A549 (cell line): ENCODE results near the gene OTUD3. TPM values are rescaled to one million over a fixed set of nuclear protein-coding genes. Genes with fewer than 3 reads are reported as not detected.

ENCODE experiments used
- ATAC-seq, 2 experiments: fragments of 200-7000 bp in 1 of 2; fragments of >200 bp in 1 of 2; cut with Nextera tagmentation in 1 of 2; cut with Tn5 transposase in 1 of 2; 3 replicates each; pipeline versions ENCODE4 v1.8.0 to v1.9.1; 2018 to 2020; ENCODE audit warnings: mild to moderate bottlenecking in 1 of 2, moderate library complexity in 1 of 2
- CTCF ChIA-PET: fragments of 300-600 bp; sonication (Branson Sonifier 250); formaldehyde crosslinking; extraction: SDS; loops from one replicate; lab custom pipeline; 2021; ENCODE audit warnings: antibody characterized with exemption, inconsistent platforms; lab: Yijun Ruan, JAX
- POLR2A ChIA-PET: fragments of 350-600 bp; formaldehyde crosslinking; extraction: SDS; loops from one replicate; lab custom pipeline; 2021; ENCODE audit warnings: antibody characterized with exemption, inconsistent platforms; lab: Yijun Ruan, JAX
- DNase-seq, 2 experiments: peaks; one replicate each; pipeline versions ENCODE4 v3.0.0 to v3.0.0-alpha.2; 2011 to 2016; ENCODE audit warnings: low read depth in 1 of 2, low spot score in 1 of 2
- FAIRE-seq: peaks from 2 replicates; lab custom pipeline; 2011; peaks lifted over from hg19 to GRCh38; lab: Jason Lieb, UNC
- H3K27ac ChIP-seq, 2 experiments: fragments of >200 bp; sonication (Bioruptor Twin); formaldehyde crosslinking; 3 replicates each; pipeline ENCODE4 v1.5.1; 2016 to 2017
- H3K4me1 ChIP-seq: fragments of >200 bp; sonication (Bioruptor Twin); formaldehyde crosslinking; 3 replicates; pipeline ENCODE4 v1.6.1; 2016
- H3K4me2 ChIP-seq: fragments of >200 bp; sonication (Bioruptor Twin); formaldehyde crosslinking; 3 replicates; pipeline ENCODE4 v1.6.1; 2016
- H3K4me3 ChIP-seq: fragments of >200 bp; sonication (Bioruptor Twin); formaldehyde crosslinking; 3 replicates; pipeline ENCODE4 v1.5.1; 2016
- H3K9me3 ChIP-seq: fragments of >200 bp; sonication (Bioruptor Twin); formaldehyde crosslinking; 3 replicates; pipeline ENCODE4 v1.6.1; 2016
- BHLHE40 ChIP-seq: IDR thresholded peaks from 2 replicates; pipeline ENCODE4 v1.6.1; 2012; ENCODE audit warnings: low read depth, low read length, inconsistent platforms
- CBX8 ChIP-seq: fragments of 200-600 bp; sonication (generic); IDR thresholded peaks from 2 replicates; pipeline ENCODE4 v1.6.1; 2016
- FOXS1 ChIP-seq: fragments of 250-450 bp; sonication (Bioruptor Pico); IDR thresholded peaks from 2 replicates; pipeline ENCODE4 v1.5.0; 2020; ENCODE audit warnings: mild to moderate bottlenecking, moderate library complexity
- HDAC2 ChIP-seq: fragments of 200-600 bp; sonication (generic); IDR thresholded peaks from 2 replicates; pipeline ENCODE4 v1.6.1; 2016
- HOXA7 ChIP-seq: fragments of 250-450 bp; sonication (Bioruptor Pico); IDR thresholded peaks from 2 replicates; pipeline ENCODE4 v1.5.0; 2020; ENCODE audit warnings: mild to moderate bottlenecking, moderate library complexity
- JUN ChIP-seq, 2 experiments: fragments of >200 bp; sonication (Bioruptor Twin); formaldehyde crosslinking; IDR thresholded peaks; 2 replicates in 1 of 2; 3 replicates in 1 of 2; pipeline ENCODE4 v1.6.1; 2016 to 2017
- KDM1A ChIP-seq: fragments of 200-600 bp; sonication (generic); IDR thresholded peaks from 2 replicates; pipeline ENCODE4 v1.6.1; 2016; ENCODE audit warnings: low read depth, mild to moderate bottlenecking
- KDM5A ChIP-seq: fragments of 200-600 bp; sonication (generic); IDR thresholded peaks from 2 replicates; pipeline ENCODE4 v1.6.1; 2016; ENCODE audit warnings: antibody characterized with exemption, mild to moderate bottlenecking
- MAZ ChIP-seq: fragments of 150-350 bp; IDR thresholded peaks from 2 replicates; pipeline ENCODE4 v1.6.1; 2014; ENCODE audit warnings: antibody characterized with exemption, low read depth, low read length, borderline replicate concordance
- NR3C1 ChIP-seq: fragments of >200 bp; sonication (Bioruptor Twin); formaldehyde crosslinking; IDR thresholded peaks from 3 replicates; pipeline ENCODE4 v1.6.1; 2017
- POLR2A ChIP-seq: IDR thresholded peaks from 2 replicates; pipeline ENCODE4 v1.6.1; 2012; ENCODE audit warnings: mild to moderate bottlenecking, low read length
- RARB ChIP-seq: fragments of 250-450 bp; sonication (Bioruptor Pico); IDR thresholded peaks from 2 replicates; pipeline ENCODE4 v1.8.0; 2021; ENCODE audit warnings: mild to moderate bottlenecking, moderate library complexity
- RFX5 ChIP-seq: fragments of 450-650 bp; IDR thresholded peaks from 2 replicates; pipeline ENCODE4 v1.7.1; 2014; ENCODE audit warnings: antibody characterized with exemption, mild to moderate bottlenecking, moderate library complexity
- RNF2 ChIP-seq: fragments of 200-600 bp; sonication (generic); IDR thresholded peaks from 2 replicates; pipeline ENCODE4 v1.6.1; 2016; ENCODE audit warnings: low read depth, mild to moderate bottlenecking, antibody characterized with exemption, moderate library complexity, borderline replicate concordance
- TFCP2L1 ChIP-seq: fragments of 250-450 bp; sonication (Bioruptor Pico); IDR thresholded peaks from 2 replicates; pipeline ENCODE4 v1.5.0; 2021; ENCODE audit warnings: mild to moderate bottlenecking
- WGBS: methylation state at CpG from one replicate; pipeline ENCODE4 v1.1.6; 2017; ENCODE audit errors: missing lambda C conversion rate; 5-methylcytosine and 5-hydroxymethylcytosine counted together
- polyA plus RNA-seq, 4 experiments: library from polyadenylated mRNA; depleted of rRNA in 3 of 4; stranded (reverse); fragments of >200 nt; fragmentation: RNase III in 1 of 4; extraction: RNeasy Plus Mini Kit Qiagen cat#74134 plus additional on column Dnase treatment in 1 of 4; gene quantifications; 2 replicates in 3 of 4; 3 replicates in 1 of 4; pipeline ENCODE4 v1.2.3, GENCODE V29; 2011 to 2017
- TF ChIP-seq, protein P1 (sequence below): fragments of 250-450 bp; sonication (Bioruptor Pico); IDR thresholded peaks from 2 replicates; pipeline ENCODE4 v1.5.0; 2020; ENCODE audit warnings: low read depth, mild to moderate bottlenecking, moderate library complexity
- TF ChIP-seq, protein P2 (sequence below): fragments of >200 bp; sonication (Bioruptor Twin); formaldehyde crosslinking; IDR thresholded peaks from 2 replicates; pipeline ENCODE4 v1.6.1; 2016
- TF ChIP-seq, protein P3 (sequence below): IDR thresholded peaks from 2 replicates; pipeline ENCODE4 v1.6.1; 2012; ENCODE audit warnings: low read depth, borderline replicate concordance
- TF ChIP-seq, protein P4 (sequence below): fragments of 150-350 bp; IDR thresholded peaks from 2 replicates; pipeline ENCODE4 v1.6.1; 2014; ENCODE audit warnings: low read depth, mild to moderate bottlenecking, low read length
- TF ChIP-seq, protein P5 (sequence below): fragments of >200 bp; sonication (Bioruptor Twin); formaldehyde crosslinking; IDR thresholded peaks from 3 replicates; pipeline ENCODE4 v1.6.1; 2016
- TF ChIP-seq, protein P6 (sequence below): fragments of 450-650 bp; IDR thresholded peaks from 2 replicates; pipeline ENCODE4 v1.6.1; 2014; ENCODE audit warnings: antibody characterized with exemption

OTUD3 gene
- polyA plus RNA-seq, 2 of the 4 experiments (the other 2 are of a cell fraction) = 3.5 to 4.9 TPM

DNA sequence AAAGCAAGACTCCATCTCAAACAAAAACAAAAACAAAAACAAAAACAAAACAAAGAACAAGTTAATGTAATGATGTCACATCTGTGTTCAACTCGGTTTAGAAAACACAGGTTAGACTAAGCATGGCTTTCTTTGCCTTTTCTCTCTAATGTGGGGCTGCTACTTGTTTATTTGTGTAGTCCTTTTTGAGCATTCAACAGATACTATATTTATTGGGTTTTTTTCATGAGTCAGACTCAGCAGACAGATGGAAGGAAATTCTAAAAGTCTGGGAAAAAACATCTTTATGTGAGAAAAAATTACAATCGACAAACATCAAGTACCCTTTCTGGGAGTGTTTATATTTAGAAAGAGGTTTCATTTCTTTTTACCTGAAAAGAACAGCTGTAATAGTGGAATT is 22.3 kb upstream of the OTUD3 start:
- TF ChIP-seq, protein P1, sequence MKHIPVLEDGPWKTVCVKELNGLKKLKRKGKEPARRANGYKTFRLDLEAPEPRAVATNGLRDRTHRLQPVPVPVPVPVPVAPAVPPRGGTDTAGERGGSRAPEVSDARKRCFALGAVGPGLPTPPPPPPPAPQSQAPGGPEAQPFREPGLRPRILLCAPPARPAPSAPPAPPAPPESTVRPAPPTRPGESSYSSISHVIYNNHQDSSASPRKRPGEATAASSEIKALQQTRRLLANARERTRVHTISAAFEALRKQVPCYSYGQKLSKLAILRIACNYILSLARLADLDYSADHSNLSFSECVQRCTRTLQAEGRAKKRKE (CRISPR knock-in tag) = no peak
- Histone ChIP-seq H3K27ac (no peak overlapping the region), H3K4me2 (no peak overlapping the region), H3K4me1 (0 out of 3 replicates have a peak, but pooled peaks cover 4% of the 10 kb centered on the region), H3K4me3 (no peak overlapping the region), H3K9me3 (peaks cover 8% of the 10 kb centered on the region)
- ChIA-PET CTCF (interaction anchor here (1.5 to 2.7 kb wide), 2 partner anchors 21 to 22 kb away, joined by 3 to 9 read pairs; partner anchors contain the start of gene OTUD3), POLR2A (no interaction called here)
- FAIRE-seq = no peak
- DNase-seq = no peak
- no peak for ATAC-seq
- 19% methylated on average over 2 of the region's 2 CpGs for WGBS

DNA sequence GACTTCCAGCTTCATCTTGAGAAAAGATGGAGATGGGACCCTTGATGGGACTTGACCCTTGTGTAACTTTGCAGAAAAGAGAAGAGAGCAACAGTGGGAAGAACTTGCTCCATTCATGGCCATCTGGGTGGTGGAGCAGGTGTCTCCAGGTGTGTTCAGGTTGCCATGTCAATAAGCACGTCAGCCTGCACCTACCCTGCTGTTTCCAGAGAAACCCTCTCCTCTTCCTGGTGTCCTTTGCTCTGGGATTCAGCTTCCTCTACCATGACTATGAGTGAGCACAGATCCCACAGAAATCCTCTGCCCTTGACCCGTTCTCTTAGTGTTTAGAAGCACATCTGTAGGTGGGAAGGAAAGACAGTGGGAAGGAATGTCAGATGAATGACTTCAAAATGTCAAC is 21.8 kb upstream of the OTUD3 start:
- no peak for FAIRE-seq
- Histone ChIP-seq H3K4me1 (0 out of 3 replicates have a peak, but pooled peaks cover 4% of the 10 kb centered on the region), H3K4me2 (no peak overlapping the region), H3K27ac (no peak overlapping the region), H3K9me3 (peaks cover 8% of the 10 kb centered on the region), H3K4me3 (no peak overlapping the region)
- ATAC-seq = no peak
- POLR2A ChIA-PET = no interaction called here
- CTCF ChIA-PET = interaction anchor here (1.5 to 2.7 kb wide), 2 partner anchors 20 to 22 kb away, joined by 3 to 9 read pairs; partner anchors contain the start of gene OTUD3
- WGBS = 22% methylated on average over 1 of the region's 2 CpGs
- DNase-seq = no peak
- TF ChIP-seq MAZ = no peak

DNA sequence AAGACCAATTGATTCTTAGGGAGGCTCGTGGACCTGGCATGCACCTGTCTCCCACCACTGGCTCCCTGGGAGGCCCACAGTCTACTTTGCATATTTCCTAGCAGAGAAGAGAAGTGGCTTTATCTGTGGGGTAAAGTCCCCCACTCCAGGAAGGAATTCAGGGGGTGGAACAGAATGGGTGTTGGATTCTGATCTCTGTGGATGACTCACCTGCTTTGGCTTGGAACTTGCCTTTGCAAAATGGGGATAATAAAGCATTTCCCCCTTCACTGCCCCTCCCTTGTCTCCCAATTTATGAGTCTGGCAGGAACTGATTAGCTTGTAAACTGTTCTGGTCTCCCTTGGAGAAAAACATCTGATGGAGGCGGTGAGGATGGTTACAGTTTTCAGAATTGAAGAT is 21.2 kb upstream of the OTUD3 start:
- H3K4me2 ChIP-seq = no peak overlapping the region
- H3K4me1 ChIP-seq = 0 out of 3 replicates have a peak, but pooled peaks cover 4% of the 10 kb centered on the region
- H3K27ac ChIP-seq = no peak overlapping the region
- no peak for DNase-seq
- no peak overlapping the region for H3K4me3 ChIP-seq
- ChIA-PET CTCF (interaction anchor here (0.7 to 2.7 kb wide), 4 partner anchors 9 to 199 kb away, joined by 3 to 9 read pairs (median 3); partner anchors contain the start of gene OTUD3), POLR2A (no interaction called here)
- H3K9me3 ChIP-seq = peaks cover 8% of the 10 kb centered on the region
- TF ChIP-seq, protein P2, sequence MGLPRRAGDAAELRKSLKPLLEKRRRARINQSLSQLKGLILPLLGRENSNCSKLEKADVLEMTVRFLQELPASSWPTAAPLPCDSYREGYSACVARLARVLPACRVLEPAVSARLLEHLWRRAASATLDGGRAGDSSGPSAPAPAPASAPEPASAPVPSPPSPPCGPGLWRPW = no peak
- TF ChIP-seq CBX8 (no peak), FOXS1 (CRISPR knock-in tag) (no peak), TFCP2L1 (CRISPR knock-in tag) (no peak), KDM1A (no peak)
- TF ChIP-seq, protein P3, sequence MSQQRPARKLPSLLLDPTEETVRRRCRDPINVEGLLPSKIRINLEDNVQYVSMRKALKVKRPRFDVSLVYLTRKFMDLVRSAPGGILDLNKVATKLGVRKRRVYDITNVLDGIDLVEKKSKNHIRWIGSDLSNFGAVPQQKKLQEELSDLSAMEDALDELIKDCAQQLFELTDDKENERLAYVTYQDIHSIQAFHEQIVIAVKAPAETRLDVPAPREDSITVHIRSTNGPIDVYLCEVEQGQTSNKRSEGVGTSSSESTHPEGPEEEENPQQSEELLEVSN = no peak
- 36% methylated on average over 2 of the region's 2 CpGs for WGBS
- no peak for ATAC-seq
- FAIRE-seq = no peak

DNA sequence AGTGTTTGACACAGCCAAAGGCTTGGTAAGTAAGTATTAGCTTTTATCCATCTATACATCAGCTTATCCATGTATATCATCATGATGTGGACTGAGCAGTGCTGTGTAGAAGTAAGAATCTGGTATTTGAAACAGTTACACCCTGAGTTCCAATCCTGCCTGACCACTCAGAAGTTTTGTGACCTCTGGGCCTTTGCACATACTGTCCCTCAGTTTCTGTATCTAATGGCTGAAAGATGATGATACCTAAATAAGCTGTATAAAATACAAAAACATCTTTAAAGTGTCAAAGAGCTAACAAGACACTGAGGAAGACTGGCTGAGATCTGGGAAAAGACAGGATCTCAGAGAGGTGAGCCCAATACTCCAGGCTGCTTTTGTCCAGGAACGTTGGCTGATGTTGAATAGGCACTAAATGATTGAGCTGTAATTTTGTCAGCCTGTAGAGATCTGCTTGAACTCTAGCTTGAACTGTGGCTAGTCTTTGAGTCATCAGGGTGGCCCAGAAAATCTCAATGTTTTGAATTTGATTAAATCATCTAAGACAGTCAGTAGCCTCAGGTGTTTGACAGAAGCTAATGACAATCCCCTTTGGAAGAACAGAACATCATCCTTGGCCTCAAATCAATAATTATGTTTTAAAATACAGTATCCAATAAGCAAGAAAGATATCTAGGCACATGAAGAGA is 20.2 kb upstream of the OTUD3 start:
- POLR2A ChIA-PET = no interaction called here
- CTCF ChIA-PET = interaction anchor here (1.5 to 2.7 kb wide), 2 partner anchors 10 to 20 kb away, joined by 3 to 9 read pairs; partner anchors contain the start of gene OTUD3
- peaks cover 8% of the 10 kb centered on the region for H3K9me3 ChIP-seq
- 0 out of 3 replicates have a peak, but pooled peaks cover 4% of the 10 kb centered on the region for H3K4me1 ChIP-seq
- no peak for TF ChIP-seq HOXA7 (CRISPR knock-in tag)
- TF ChIP-seq KDM5A = no peak
- no peak for TF ChIP-seq RNF2
- TF ChIP-seq, protein P4, sequence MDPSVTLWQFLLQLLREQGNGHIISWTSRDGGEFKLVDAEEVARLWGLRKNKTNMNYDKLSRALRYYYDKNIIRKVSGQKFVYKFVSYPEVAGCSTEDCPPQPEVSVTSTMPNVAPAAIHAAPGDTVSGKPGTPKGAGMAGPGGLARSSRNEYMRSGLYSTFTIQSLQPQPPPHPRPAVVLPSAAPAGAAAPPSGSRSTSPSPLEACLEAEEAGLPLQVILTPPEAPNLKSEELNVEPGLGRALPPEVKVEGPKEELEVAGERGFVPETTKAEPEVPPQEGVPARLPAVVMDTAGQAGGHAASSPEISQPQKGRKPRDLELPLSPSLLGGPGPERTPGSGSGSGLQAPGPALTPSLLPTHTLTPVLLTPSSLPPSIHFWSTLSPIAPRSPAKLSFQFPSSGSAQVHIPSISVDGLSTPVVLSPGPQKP = no peak
- TF ChIP-seq, protein P5, sequence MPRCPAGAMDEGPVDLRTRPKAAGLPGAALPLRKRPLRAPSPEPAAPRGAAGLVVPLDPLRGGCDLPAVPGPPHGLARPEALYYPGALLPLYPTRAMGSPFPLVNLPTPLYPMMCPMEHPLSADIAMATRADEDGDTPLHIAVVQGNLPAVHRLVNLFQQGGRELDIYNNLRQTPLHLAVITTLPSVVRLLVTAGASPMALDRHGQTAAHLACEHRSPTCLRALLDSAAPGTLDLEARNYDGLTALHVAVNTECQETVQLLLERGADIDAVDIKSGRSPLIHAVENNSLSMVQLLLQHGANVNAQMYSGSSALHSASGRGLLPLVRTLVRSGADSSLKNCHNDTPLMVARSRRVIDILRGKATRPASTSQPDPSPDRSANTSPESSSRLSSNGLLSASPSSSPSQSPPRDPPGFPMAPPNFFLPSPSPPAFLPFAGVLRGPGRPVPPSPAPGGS = no peak
- TF ChIP-seq, protein P1 (CRISPR knock-in tag) = no peak
- no peak for TF ChIP-seq BHLHE40
- no peak for TF ChIP-seq RFX5
- no peak for TF ChIP-seq MAZ
- TF ChIP-seq RARB (CRISPR knock-in tag) = no peak
- TF ChIP-seq NR3C1 = no peak
- no peak for TF ChIP-seq HDAC2
- TF ChIP-seq JUN (IDR thresholded peaks at IDR 0.05) = no peak
- TF ChIP-seq, protein P6, sequence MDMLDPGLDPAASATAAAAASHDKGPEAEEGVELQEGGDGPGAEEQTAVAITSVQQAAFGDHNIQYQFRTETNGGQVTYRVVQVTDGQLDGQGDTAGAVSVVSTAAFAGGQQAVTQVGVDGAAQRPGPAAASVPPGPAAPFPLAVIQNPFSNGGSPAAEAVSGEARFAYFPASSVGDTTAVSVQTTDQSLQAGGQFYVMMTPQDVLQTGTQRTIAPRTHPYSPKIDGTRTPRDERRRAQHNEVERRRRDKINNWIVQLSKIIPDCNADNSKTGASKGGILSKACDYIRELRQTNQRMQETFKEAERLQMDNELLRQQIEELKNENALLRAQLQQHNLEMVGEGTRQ = no peak
- TF ChIP-seq, protein P3 = no peak
- TF ChIP-seq POLR2A = no peak
- no peak for TF ChIP-seq FOXS1 (CRISPR knock-in tag)
- no peak for DNase-seq
- FAIRE-seq = no peak
- no peak overlapping the region for H3K27ac ChIP-seq
- WGBS = 19% methylated on average over 1 of the region's 1 CpG
- ATAC-seq = no peak
- H3K4me2 ChIP-seq = no peak overlapping the region
- no peak overlapping the region for H3K4me3 ChIP-seq
